ENCODE data around the gene LDB1. TPM values are rescaled to one million over a fixed set of nuclear protein-coding genes. Genes with fewer than 3 reads are reported as not detected.

Gene LDB1
- total RNA-seq, 1 experiment from 2014 or later, result 16.8 TPM

- DNase-seq (ENCODE audit: low spot score), result no peak
Measured at GRCh38 chr10:102135956-102136526, 15.9 kb upstream of the LDB1 start.

DNA sequence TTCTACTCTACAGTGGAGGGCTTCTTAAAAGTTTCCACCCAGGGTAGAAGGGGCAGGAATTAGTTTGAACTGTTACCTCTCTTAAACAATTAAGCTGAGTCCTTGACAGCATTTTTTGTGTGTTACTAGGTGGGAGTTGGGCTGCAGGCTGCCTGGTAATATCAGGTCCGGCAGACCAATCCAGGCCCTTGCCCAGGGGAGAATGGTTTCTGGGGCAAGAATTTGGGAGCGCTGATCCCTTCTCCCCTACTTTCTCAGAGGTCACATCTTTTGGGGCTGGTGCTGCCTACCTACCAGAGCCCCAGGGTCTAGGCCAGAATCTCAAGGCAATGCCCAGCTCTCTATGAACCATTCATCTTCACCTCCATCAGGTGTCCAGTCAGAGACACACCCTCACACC, 14.2 kb upstream of the LDB1 start:
- DNase-seq (ENCODE audit: low spot score), result no peak

GRCh38 chr10:102133373-102134195, 13.4 kb upstream of the LDB1 start:
- peak; percentile 77 for DNase-seq (ENCODE audit: low spot score)

DNA sequence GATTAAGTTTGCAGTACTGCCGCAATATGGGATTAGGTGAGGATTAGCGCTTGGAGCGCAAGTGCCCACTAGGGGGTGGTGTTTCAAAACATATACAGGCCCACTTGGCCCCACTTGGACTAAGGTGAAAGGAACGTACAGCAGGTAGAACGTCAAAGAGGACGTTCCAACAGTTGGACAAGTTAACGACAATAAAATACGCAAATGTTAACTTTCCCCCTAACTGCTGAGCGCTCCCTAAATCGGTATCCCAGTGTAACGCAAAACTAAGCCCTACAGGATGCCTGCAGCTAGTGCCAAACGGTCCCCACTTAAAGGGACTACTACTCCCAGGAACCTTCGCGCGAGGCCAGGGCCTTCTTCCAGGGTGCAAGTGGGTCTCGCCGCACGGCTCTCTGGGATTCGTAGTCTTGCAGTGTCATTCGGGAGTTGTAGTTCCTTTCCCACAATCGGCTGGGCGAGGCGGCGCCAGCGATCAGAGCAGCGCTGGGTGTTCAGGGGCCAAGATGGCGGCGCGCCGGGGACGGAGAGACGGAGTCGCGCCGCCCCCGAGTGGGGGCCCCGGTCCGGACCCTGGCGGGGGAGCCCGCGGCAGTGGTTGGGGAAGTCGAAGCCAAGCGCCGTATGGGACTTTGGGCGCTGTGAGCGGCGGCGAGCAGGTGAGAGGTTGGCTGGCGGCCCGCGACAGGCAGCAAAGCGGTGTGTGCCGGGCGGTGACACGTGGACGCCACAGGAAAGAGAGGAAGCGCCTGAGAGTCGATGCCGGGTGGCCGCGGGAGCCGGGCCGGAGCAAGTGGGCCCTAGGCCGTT, 12.6 kb upstream of the LDB1 start, which contains the start of gene PPRC1:
Gene PPRC1 (plus strand): TSS at position 478 of the 810 bp plus-strand sequence. CDS start 29 bp downstream, at position 507.
- DNase-seq (ENCODE audit: low spot score), result peak; percentile 99

DNA sequence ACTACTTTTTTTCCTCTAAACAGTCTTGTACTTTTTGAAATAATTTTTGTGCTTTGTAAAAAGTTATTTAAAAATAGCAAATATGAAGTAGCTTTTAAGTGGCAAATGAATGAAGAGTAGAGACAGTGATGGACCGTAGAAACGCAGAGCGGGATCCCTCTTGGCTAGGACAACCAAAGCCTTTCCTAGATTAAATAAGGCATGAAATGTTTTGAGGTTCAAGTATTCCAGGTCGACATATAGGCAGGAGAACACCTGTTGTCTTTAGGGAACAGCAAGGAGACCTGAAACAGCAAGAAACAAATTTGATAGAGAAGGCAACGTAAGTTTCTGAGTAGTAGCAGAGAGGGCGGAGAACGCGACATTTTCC, 12.0 kb upstream of the LDB1 start:
- DNase-seq (ENCODE audit: low spot score), result no peak

DNA sequence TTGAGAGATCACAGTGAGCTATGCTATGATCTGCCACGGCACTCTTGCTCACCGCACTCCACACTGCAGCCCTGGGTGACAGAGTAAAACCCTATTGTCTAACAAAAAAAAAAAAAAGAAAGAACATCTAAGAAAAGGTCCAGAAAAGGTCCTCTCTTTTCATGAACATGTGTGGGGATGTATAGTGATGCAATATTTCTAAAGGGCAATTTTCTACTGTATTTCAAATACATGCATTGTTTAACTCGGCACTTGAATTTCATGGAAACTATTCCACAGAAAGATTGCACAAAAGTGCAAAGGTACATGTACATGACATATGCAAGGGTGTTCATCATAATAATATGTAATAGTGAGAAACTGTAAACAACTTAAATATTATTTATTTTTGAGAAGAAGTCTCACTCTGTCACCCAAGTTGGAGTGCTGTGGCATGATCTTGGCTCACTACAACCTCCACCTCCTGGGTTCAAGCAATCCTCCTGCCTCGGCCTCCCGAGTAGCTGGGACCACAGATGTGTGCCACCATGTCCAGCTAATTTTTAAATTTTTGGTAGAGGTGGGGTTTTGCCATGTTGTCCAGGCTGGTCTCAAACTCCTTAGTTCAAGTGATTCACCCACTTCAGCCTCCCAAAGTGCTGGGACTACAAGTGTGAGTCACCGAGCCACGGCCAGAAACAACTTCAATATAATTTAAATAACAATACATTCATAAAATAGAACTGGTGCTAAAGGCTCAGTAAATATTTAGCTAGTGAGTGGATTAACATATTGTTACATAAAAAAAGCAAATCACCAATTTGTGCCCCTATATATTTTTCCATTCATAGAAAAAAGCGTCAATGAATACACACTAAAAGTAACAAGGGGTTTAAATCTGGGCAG, 11.4 kb upstream of the LDB1 start:
- DNase-seq (ENCODE audit: low spot score), result no peak

GRCh38 chr10:102123223-102123622, 3.1 kb upstream of the LDB1 start:
- DNase-seq (ENCODE audit: low spot score), result no peak

GRCh38 chr10:102122450-102122849, 2.3 kb upstream of the LDB1 start:
- DNase-seq (ENCODE audit: low spot score), result no peak

- no peak for DNase-seq (ENCODE audit: low spot score)
Measured at GRCh38 chr10:102121739-102122372, 1.7 kb upstream of the LDB1 start.

- peak; percentile 65 for DNase-seq (ENCODE audit: low spot score)
Measured at GRCh38 chr10:102120991-102121738, 997 bp upstream of the LDB1 start.

- DNase-seq (ENCODE audit: low spot score), result peak; percentile 45
Measured at GRCh38 chr10:102119417-102120141, 589 bp downstream of the LDB1 start.

GRCh38 chr10:102118867-102119266, 1.3 kb downstream of the LDB1 start:
- DNase-seq (ENCODE audit: low spot score), result no peak

DNA sequence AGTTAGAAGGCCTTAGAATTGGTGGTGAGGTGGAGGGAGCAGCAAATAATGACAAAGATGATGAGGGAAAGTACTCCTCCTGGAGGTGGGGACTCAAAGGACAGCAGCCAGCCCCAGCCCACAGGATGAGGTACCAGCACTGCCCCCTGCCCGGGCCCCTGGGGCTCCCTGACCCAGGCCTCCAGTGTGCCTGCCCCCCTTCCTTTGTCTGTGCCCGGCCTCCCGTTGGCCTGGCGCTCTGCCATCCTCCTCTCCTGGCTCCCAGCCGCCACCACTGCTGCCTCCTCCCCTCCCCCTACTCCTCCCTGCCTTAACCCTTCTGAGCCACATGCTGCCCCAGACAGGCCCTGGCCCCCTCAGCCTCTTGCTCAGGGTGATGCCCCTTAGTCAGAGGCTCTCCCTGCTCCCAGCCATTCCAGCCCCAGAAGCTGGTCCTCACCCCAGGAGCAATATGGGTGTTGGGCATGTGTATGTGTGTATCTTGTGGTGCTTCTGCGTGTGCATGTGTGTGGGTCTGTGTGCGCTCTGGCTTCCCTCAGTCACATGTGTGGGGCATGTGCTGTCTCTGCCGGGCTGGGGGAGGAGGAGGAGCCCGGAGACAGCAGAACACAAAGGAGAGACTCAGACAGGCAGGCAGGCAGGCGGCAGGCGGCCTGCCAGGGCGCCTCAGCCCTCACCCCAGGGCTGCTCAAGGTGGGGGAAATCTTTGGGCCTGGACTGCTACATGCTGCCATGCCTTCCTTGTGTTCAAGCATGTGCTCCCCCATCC, 2.6 kb downstream of the LDB1 start:
- DNase-seq (ENCODE audit: low spot score), result peak; percentile 89

DNA sequence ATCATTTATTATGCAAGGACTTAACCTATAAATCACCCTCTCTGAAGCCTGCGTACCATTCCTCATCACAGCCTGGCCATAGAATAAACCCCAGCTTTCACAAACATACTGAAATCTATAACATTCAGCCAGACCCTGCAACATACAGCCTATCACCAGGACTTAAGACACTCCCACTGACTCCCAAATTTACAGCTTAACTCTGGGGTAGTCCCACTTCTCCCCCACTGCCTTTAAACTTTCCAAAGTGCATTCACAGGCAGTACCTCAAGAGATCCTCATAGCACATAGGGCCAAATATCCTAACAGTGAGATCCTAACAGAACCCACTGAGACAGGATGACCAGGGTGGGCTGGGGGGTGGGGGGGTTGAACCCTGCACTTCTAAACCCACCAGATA, 3.5 kb downstream of the LDB1 start:
- DNase-seq (ENCODE audit: low spot score), result no peak

GRCh38 chr10:102115775-102116174, 4.4 kb downstream of the LDB1 start:
- DNase-seq (ENCODE audit: low spot score), result no peak

- peak; percentile 76 for DNase-seq (ENCODE audit: low spot score)
Measured at GRCh38 chr10:102114861-102115618, 5.1 kb downstream of the LDB1 start.

- no peak for DNase-seq (ENCODE audit: low spot score)
Measured at GRCh38 chr10:102113956-102114857, 6.0 kb downstream of the LDB1 start.

Data from H4 (cell line).